Hematopoietic multipotent progenitor cell (in vitro differentiated cells): ENCODE measurements around the gene SLC2A1. TPM values are rescaled to one million over a fixed set of nuclear protein-coding genes. Genes with fewer than 3 reads are reported as not detected.

Experiments
- DNase-seq, 3 donors: peaks; one replicate each; pipeline ENCODE4 v3.0.0-alpha.2; 2011 to 2015; ENCODE audit warnings: low read depth in 2 of 3, low spot score in 2 of 3
- total RNA-seq: library from RNA; depleted of rRNA; stranded (reverse); fragments of >200 nt; gene quantifications from one replicate; pipeline ENCODE4 v1.2.3, GENCODE V29; 2012

The SLC2A1 gene
- total RNA-seq, 1 donor, result 83.5 TPM

- DNase-seq, result no peak
Observed at GRCh38 chr1:42981255-42981805, 22.7 kb upstream of the SLC2A1 start.

GRCh38 chr1:42979896-42980800 lies 21.5 kb upstream of the SLC2A1 start:
- peak in 2 of 3 donors; percentile 42 to 65 for DNase-seq

- DNase-seq, result no peak
Observed at GRCh38 chr1:42979036-42979430, 20.4 kb upstream of the SLC2A1 start.

- DNase-seq, result no peak
Observed at GRCh38 chr1:42978317-42979035, 19.8 kb upstream of the SLC2A1 start.

- DNase-seq, result no peak
Observed at GRCh38 chr1:42977653-42978052, 19.0 kb upstream of the SLC2A1 start.

- no peak for DNase-seq
Observed at GRCh38 chr1:42975561-42976225, 17.0 kb upstream of the SLC2A1 start.

GRCh38 chr1:42974767-42975437 lies 16.2 kb upstream of the SLC2A1 start:
- no peak for DNase-seq

- DNase-seq, result no peak
Observed at GRCh38 chr1:42973799-42974198, 15.1 kb upstream of the SLC2A1 start.

DNA sequence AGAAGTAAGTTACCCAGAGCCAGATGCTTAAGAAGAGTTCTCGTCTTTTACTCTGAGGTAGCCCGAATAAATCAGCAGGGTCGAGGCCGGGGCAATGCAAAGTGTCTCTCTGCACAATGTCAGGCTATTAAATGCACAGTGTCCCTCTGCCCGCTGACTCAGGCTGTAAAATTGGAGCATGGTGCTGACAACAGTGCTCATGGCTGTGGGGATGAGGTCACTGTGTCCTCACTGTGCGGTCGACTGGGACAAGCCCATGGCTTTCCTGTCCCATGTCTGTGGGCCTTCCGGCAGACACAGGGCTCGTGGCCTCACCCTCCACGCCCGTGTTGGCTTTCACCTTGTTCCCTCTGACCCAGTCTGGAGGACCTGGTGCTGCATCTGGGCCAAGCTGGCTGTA lies 14.6 kb upstream of the SLC2A1 start:
- DNase-seq, result no peak

DNA sequence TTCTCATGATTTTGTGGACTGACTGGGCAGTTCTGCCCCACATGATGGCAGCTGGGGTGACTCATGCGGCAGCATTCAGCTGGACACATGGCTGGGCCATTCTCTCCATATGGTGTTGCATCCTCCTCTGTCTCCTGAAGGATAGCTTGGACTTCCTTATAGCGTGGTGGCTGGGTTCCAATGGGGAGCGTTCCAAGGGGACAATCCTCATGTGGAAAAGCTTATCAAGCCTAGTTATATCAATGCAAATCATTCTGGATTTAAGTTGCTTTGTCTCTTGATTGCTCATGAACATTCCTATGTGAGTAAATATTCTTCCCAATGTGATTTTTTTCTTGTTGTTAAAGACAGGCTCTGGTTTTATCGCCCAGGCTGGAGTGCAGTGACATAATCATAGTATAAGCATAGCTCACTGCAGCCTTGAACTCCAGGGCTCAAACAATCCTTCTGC lies 13.2 kb upstream of the SLC2A1 start:
- no peak for DNase-seq

- no peak for DNase-seq
Observed at GRCh38 chr1:42970143-42970542, 11.5 kb upstream of the SLC2A1 start.

- no peak for DNase-seq
Observed at GRCh38 chr1:42968654-42969053, 10.0 kb upstream of the SLC2A1 start.

DNA sequence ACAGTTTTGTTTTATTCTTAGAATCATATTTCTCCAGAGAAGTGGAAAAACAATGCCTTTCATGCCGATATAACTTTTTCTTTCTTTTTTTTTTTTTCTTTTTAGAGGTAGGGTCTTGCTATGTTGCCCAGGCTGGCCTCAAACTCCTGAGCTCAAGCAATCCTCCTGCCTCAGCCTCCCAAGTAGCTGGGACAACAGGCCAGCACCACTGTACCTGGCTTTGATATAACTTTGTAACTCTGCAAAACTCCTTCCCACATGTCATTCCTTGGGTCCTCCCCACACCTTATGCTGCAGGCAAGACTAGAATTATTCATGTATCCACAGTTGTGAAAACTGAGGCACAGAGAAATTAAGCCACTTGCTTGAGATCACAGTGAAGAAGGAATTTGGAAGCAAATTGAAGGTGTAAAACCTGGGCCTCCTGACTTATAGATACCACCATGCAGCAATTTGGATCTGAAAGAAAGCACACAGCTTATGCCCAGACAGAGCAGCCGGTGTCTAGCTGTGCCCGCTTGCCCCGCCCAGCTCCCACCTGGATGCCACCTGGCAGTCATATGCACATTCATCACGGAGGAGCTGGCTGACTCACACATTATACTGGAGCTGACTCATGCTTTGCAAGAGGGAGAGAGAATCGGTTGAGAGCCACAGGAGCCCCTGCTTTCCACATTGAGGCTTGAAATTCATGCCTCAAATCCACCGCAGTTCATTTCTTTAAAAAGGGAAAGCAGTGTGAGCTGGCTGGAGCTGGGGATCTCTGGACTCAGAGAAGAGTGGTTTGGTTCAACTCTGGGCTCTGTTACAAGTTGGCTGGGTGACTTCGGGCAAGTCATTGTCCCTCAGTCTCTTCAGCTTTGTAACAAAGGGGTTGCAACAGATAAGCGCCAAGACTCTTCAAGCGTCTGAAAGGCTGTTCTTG lies 8.3 kb upstream of the SLC2A1 start:
- peak in 2 of 3 donors; percentile 58 to 70 for DNase-seq

GRCh38 chr1:42965378-42965777 lies 6.7 kb upstream of the SLC2A1 start:
- no peak for DNase-seq

DNA sequence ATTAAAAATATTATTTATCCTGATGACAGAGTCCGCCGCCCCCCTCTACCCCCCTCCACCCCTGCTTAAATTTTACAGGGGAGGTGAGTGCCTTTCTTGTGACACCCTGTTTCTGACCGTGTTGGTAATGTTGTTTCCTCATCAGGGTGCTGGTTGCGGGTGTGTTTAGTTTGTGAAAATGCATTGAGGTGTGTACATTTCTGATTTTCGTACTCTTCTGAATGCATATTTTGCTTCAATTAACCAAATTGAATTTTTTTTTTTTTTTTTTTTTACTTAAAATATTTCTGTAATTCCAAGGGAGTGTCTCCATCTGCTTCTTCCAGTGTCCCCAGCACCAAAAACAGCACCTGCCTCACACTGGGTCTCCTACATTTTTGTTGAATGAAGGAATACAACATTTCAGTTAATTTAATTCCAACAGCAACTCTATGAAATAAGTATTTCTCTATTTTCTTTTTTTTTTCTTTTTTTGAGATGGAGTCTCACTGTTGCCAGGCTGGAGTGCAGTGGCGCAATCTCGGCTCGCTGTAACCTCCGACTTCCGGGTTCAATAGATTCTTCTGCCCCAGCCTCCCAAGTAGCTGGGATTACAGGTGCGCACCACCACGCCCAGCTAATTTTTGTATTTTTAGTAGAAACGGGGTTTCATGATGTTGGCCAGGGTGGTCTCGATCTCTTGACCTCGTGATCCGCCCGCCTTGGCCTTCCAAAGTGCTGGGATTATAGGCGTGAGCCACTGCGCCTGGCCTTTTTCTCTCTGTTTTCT lies 5.6 kb upstream of the SLC2A1 start:
- no peak for DNase-seq

GRCh38 chr1:42963378-42964043 lies 4.8 kb upstream of the SLC2A1 start:
- peak in 2 of 3 donors; percentile 83 to 92 for DNase-seq

DNA sequence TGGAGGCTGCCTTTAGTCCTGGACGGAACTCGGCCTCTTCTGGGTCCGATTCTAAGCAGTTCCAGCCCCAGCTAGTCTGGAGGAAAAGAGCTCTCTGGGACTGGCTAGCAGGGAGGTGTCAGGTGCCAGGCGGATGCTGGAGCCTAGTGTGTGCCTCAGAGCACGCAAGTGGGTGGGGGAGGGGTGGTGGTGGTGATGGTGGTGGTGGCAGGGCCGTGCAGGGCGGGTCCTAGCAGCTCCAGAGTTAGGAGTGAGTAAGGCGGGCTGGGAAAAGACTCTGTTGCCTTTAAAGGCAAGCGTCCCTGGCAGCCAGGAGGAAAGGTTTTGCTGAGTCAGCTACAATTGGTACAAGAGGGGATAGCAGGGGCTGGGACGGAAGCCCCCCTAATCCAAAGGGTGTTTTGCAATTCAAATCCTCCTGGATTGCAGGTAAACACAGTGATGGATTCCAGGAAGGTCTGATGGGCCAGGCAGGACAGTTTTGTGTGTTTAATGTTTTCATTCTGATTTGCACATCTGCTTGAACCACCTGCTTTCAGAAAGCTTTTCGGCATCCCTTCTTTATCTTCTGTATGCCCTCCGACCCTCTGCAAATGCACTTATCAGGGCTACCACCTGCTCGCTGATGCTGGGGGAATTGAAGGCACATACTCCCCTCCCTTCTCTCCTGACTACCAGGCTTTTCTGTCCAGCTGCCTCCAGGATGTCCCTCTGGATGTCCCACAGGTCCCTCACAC lies 4.1 kb upstream of the SLC2A1 start:
- peak in 2 of 3 donors; percentile 62 to 68 for DNase-seq
